GM12892 (cell line): ENCODE results near the gene SPATS2.

ENCODE experiments used
- DNase-seq: peaks from one replicate; pipeline ENCODE4 v3.0.0; 2011; ENCODE audit not compliant: insufficient read length
- FAIRE-seq: peaks from 2 replicates; lab custom pipeline; 2011; peaks lifted over from hg19 to GRCh38; lab: Jason Lieb, UNC
- POLR2A ChIP-seq: IDR thresholded peaks from 2 replicates; pipeline ENCODE4 v1.6.1; 2011; ENCODE audit warnings: low read depth, low read length, control low read depth
- POLR2AphosphoS5 ChIP-seq: IDR thresholded peaks from 2 replicates; pipeline ENCODE4 v1.6.1; 2011; ENCODE audit warnings: low read depth, low read length, control low read depth
- TAF1 ChIP-seq: IDR thresholded peaks from 2 replicates; pipeline ENCODE4 v1.6.1; 2011; ENCODE audit warnings: low read depth, mild to moderate bottlenecking, control low read depth, low read length, borderline replicate concordance

SPATS2 gene

DNA sequence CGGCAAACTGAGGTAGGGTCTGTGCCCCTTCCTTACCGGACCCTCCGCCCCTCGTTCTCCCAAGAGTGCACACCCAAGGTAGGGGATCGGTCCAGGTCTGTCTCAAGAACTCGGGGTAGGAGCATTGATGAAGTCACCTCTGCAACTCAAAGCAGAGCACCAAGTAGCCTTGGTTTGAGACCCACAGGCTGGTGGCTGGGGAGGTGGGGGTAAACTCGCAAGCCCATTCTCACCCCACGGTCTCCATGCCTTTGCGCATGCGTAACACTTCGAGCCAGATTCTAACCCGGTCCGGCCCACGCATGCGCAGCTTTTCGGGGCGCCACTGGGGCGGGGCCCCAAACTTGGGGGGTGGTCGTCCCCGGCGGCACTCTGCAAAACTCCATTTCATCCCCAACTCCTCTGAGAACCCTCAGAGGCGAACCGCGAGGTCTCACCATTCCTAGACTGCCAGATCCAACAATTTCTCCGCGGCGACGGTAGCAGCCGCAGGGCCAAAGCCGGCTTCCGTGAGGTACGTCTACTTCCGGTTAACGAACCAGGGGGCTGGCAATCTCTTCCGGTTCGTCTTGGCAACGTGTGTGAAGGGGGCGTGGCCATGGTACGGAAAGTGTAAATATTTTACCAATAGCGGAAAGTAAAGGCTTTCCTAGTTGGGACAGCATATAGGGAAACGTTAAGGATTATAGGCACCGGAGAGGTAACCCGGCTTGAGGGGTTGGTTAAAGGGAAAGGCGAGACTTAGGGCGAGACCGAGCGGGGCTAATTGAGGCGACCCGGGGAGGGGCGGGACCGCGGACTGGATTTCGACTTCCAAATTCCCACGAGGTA, 200.6 kb downstream of the SPATS2 start, which contains the start of gene MCRS1:
MCRS1 (minus strand) TSS at position 532 of the 831 bp plus-strand sequence. CDS start 1,411 bp downstream, outside the sequence.
- peak; percentile 99 for FAIRE-seq
- peak; percentile 94 for TF ChIP-seq TAF1
- TF ChIP-seq POLR2AphosphoS5, result peak; percentile 98
- peak; percentile 97 for TF ChIP-seq POLR2A
- DNase-seq, result peak; percentile 95

DNA sequence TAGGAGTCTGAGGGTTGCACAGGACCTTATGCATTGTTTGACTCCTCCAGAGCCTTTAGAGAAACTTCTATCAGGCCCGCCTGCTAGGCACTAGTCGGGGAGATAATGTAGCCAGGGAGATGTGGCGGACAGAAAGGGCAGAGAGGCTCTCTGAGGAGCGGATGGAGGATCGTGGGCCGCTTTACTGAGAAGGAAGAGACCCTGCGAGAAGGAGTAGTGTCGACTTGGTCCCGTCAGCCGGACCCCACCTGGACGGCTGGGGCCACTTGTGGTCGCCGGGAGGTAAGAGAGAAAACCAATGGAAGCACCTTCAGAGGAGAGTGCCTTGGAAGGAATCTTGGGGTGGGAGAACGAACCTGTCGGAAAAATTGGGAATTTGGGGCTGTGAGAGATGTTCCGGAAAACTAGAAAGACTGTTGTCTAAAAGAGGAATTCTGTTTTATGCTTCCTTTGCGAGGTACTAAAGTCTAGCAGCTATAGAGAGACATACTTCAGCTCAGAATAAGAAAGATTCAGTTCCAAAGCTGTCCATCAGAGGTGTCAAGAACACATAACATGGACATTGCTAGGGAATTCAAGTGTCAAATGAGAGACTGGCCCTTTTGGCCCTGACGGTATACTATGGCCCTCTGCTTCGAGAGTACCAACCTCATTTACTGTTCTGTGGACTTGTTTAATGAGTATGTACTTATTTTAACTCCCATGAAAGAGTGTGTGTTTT, 201.3 kb downstream of the SPATS2 start:
- DNase-seq (no peak), FAIRE-seq (no peak)
- TF ChIP-seq POLR2AphosphoS5 (no peak), TAF1 (no peak), POLR2A (no peak)
